ENCODE results near the gene CKAP5. TPM values are rescaled to one million over a fixed set of nuclear protein-coding genes. Genes with fewer than 3 reads are reported as not detected.

CKAP5 gene
- total RNA-seq, 1 experiment from 2014 or later, result 171 TPM

DNA sequence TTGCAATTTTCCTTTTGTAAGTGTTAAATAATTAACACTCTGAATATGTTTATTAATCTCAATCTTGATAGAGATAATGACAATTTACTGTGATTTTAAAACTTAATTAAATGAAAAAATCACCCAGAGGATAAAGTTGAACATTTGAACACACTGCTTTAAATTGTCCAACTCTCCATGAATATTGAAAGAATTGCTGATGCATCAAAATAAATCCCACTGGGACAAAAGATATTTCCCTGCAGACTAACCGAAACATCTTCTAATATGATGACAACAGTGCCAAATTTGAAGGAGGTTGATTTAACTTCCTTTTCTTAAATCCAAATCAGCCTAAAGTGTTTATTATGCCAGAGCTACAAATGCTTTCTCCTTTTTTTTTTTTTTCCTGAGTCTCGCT lies 79.4 kb downstream of the CKAP5 start (continued):
- TF ChIP-seq ATF6 (CRISPR knock-in tag; IDR thresholded peaks at IDR 0.05), result no peak
- TF ChIP-seq PREB (CRISPR knock-in tag; IDR thresholded peaks at IDR 0.05; ENCODE audit: borderline replicate concordance), result no peak
- TF ChIP-seq, protein P1, sequence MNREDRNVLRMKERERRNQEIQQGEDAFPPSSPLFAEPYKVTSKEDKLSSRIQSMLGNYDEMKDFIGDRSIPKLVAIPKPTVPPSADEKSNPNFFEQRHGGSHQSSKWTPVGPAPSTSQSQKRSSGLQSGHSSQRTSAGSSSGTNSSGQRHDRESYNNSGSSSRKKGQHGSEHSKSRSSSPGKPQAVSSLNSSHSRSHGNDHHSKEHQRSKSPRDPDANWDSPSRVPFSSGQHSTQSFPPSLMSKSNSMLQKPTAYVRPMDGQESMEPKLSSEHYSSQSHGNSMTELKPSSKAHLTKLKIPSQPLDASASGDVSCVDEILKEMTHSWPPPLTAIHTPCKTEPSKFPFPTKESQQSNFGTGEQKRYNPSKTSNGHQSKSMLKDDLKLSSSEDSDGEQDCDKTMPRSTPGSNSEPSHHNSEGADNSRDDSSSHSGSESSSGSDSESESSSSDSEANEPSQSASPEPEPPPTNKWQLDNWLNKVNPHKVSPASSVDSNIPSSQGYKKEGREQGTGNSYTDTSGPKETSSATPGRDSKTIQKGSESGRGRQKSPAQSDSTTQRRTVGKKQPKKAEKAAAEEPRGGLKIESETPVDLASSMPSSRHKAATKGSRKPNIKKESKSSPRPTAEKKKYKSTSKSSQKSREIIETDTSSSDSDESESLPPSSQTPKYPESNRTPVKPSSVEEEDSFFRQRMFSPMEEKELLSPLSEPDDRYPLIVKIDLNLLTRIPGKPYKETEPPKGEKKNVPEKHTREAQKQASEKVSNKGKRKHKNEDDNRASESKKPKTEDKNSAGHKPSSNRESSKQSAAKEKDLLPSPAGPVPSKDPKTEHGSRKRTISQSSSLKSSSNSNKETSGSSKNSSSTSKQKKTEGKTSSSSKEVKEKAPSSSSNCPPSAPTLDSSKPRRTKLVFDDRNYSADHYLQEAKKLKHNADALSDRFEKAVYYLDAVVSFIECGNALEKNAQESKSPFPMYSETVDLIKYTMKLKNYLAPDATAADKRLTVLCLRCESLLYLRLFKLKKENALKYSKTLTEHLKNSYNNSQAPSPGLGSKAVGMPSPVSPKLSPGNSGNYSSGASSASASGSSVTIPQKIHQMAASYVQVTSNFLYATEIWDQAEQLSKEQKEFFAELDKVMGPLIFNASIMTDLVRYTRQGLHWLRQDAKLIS (CRISPR knock-in tag; IDR thresholded peaks at IDR 0.05; ENCODE audit: borderline replicate concordance), result no peak
- TF ChIP-seq, protein P2, sequence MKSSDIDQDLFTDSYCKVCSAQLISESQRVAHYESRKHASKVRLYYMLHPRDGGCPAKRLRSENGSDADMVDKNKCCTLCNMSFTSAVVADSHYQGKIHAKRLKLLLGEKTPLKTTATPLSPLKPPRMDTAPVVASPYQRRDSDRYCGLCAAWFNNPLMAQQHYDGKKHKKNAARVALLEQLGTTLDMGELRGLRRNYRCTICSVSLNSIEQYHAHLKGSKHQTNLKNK (CRISPR knock-in tag; IDR thresholded peaks at IDR 0.05), result no peak
- no peak for TF ChIP-seq ZNF423 (CRISPR knock-in tag; IDR thresholded peaks at IDR 0.05)
- no peak for TF ChIP-seq TP53 (CRISPR knock-in tag; IDR thresholded peaks at IDR 0.05)
- TF ChIP-seq CREM (CRISPR knock-in tag; IDR thresholded peaks at IDR 0.05), result no peak
- TF ChIP-seq ZNF121 (CRISPR knock-in tag; IDR thresholded peaks at IDR 0.05), result no peak
- no peak for TF ChIP-seq ZNF396 (CRISPR knock-in tag; IDR thresholded peaks at IDR 0.05; ENCODE audit: borderline replicate concordance)
- no peak for TF ChIP-seq ESRRA (CRISPR knock-in tag; IDR thresholded peaks at IDR 0.05; ENCODE audit: borderline replicate concordance)
- TF ChIP-seq GRHL2 (CRISPR knock-in tag; IDR thresholded peaks at IDR 0.05; ENCODE audit: insufficient replicate concordance, severe bottlenecking), result no peak

GRCh38 chr11:46762248-46762647 lies 83.8 kb downstream of the CKAP5 start:
- Mint-ChIP-seq H3K36me3 (peaks cover 79% of the 10 kb centered on the region), H3K27ac (no peak overlapping the region), H3K9me3 (no peaks in the 10 kb centered on the region), H3K4me1 (peaks cover 20% of the 10 kb centered on the region), H3K4me3 (no peak overlapping the region), H3K27me3 (ENCODE audit: low read depth) (no peaks in the 10 kb centered on the region)
- POLR2A ChIA-PET, result no interaction called here
- CTCF ChIA-PET, result no interaction called here
- DNase-seq (ENCODE audit: low spot score) (no peak), ATAC-seq (no peak)
- TF ChIP-seq, protein P3, sequence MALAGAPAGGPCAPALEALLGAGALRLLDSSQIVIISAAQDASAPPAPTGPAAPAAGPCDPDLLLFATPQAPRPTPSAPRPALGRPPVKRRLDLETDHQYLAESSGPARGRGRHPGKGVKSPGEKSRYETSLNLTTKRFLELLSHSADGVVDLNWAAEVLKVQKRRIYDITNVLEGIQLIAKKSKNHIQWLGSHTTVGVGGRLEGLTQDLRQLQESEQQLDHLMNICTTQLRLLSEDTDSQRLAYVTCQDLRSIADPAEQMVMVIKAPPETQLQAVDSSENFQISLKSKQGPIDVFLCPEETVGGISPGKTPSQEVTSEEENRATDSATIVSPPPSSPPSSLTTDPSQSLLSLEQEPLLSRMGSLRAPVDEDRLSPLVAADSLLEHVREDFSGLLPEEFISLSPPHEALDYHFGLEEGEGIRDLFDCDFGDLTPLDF (CRISPR knock-in tag; IDR thresholded peaks at IDR 0.05), result no peak
- TF ChIP-seq, protein P4, sequence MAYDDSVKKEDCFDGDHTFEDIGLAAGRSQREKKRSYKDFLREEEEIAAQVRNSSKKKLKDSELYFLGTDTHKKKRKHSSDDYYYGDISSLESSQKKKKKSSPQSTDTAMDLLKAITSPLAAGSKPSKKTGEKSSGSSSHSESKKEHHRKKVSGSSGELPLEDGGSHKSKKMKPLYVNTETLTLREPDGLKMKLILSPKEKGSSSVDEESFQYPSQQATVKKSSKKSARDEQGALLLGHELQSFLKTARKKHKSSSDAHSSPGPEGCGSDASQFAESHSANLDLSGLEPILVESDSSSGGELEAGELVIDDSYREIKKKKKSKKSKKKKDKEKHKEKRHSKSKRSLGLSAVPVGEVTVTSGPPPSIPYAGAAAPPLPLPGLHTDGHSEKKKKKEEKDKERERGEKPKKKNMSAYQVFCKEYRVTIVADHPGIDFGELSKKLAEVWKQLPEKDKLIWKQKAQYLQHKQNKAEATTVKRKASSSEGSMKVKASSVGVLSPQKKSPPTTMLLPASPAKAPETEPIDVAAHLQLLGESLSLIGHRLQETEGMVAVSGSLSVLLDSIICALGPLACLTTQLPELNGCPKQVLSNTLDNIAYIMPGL (CRISPR knock-in tag; IDR thresholded peaks at IDR 0.05), result no peak
- TF ChIP-seq MYBL2 (CRISPR knock-in tag; IDR thresholded peaks at IDR 0.05) (no peak), GRHL2 (CRISPR knock-in tag; IDR thresholded peaks at IDR 0.05; ENCODE audit: insufficient replicate concordance, severe bottlenecking) (no peak), IRF2 (CRISPR knock-in tag; IDR thresholded peaks at IDR 0.05; ENCODE audit: borderline replicate concordance, low read depth) (no peak), ESRRA (CRISPR knock-in tag; IDR thresholded peaks at IDR 0.05; ENCODE audit: borderline replicate concordance) (no peak), ATF1 (CRISPR knock-in tag; IDR thresholded peaks at IDR 0.05) (no peak), TCF7 (CRISPR knock-in tag; IDR thresholded peaks at IDR 0.05; ENCODE audit: low read depth) (no peak), ZNF532 (CRISPR knock-in tag; IDR thresholded peaks at IDR 0.05; ENCODE audit: borderline replicate concordance) (no peak), ZNF512 (CRISPR knock-in tag; IDR thresholded peaks at IDR 0.05; ENCODE audit: borderline replicate concordance) (no peak)
